Dermis blood vessel endothelial cell (primary cell): ENCODE measurements around the gene MAT2A. TPM values are rescaled to one million over a fixed set of nuclear protein-coding genes. Genes with fewer than 3 reads are reported as not detected.

ENCODE experiments used
- DNase-seq: peaks from one replicate; pipeline ENCODE4 v3.0.0; 2010
- total RNA-seq: library from RNA; depleted of rRNA; stranded (reverse); fragments of >200 nt; gene quantifications from 2 replicates; pipeline ENCODE4 v1.2.3, GENCODE V29; 2014

The MAT2A gene
- 64.3 and 89.6 TPM in 2 replicates for total RNA-seq

- peak; percentile 96 for DNase-seq
Measured at GRCh38 chr2:85538507-85539360, at the start of gene MAT2A. Gene MAT2A (plus strand): TSS chr2:85539168. CDS start chr2:85539288, 120 bp downstream.

DNA sequence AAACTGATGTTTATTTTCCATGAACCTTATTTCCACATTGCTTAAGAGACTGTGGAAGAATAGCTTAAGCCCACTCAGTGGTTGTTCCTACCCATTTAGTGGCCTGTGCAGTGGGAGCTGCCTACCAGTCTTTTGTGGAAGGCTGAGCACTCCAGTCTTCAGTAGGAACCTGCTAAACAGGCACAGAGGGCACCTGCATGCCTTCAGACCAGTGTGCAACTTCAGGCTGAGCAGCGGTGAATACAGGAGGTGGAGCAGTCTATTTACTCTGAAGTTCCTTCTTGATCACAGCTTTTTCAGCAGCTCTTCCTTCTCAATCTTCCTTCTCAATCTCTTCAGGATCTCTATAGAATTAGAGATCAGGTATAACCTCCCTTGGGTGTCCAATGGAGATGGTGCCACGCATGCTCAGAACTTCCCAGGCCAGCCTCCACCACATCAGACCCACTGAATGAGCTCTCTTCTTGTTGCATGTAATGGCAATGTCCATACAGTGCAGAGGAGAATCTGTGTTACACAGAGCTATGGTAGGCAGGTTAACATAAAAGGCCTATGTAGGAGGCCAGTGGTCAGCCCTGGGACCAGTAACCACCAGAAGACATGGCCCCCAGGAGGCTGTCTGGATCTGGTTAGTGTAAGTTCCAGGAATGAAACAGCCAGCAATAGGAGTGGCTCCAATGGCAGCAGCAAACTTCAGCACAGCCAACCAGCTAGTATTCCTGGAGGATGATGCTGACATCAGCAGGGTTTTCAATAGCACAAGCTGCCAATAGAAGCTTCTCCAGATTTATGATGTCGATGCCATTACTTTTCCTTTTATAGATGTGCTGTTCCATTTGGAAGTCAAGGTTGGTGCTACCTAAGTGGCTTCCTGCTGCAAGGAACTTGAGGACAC, 47.9 kb upstream of the MAT2A start:
- no peak for DNase-seq

DNA sequence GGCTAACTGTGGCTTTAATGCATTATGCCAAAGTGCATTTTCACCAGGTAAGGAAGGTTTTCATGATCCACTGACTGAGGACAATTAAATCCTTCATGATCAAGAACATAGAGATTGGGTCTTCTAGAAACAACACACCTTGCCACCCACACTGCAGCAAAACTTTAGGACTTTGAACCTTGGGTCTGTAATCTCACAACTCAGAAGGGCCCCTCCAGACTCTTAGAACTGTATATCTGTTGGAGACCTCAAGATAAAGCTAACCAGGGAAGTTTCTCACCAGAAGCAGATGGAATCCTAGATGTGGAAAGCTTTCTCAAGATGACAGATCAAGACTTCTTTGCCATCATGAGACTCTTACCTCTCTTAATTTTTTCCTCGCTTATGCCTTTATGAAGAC, 42.5 kb upstream of the MAT2A start:
- no peak for DNase-seq

- no peak for DNase-seq
Measured at GRCh38 chr2:85497944-85498630, 40.9 kb upstream of the MAT2A start.

- no peak for DNase-seq
Measured at GRCh38 chr2:85501248-85501647, 37.7 kb upstream of the MAT2A start.

DNA sequence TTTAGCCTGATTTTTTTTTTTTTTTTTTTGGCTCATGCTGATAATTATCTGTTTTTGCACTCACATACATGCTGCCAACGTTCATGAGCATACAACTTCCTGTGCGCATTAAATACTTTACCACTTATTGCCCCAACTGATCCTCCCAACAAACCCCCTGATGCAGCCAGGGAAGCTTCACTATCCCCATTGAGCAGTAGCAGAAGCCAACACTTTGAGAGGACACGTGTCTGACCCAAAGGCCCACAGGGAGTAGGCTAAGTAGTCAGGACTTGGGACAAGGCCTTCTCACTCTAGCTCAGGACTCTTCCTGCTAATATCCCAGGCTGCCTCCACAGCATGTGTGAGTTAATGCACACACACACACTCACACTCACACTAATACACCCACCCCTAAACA, 36.2 kb upstream of the MAT2A start:
- DNase-seq, result peak; percentile 4

DNA sequence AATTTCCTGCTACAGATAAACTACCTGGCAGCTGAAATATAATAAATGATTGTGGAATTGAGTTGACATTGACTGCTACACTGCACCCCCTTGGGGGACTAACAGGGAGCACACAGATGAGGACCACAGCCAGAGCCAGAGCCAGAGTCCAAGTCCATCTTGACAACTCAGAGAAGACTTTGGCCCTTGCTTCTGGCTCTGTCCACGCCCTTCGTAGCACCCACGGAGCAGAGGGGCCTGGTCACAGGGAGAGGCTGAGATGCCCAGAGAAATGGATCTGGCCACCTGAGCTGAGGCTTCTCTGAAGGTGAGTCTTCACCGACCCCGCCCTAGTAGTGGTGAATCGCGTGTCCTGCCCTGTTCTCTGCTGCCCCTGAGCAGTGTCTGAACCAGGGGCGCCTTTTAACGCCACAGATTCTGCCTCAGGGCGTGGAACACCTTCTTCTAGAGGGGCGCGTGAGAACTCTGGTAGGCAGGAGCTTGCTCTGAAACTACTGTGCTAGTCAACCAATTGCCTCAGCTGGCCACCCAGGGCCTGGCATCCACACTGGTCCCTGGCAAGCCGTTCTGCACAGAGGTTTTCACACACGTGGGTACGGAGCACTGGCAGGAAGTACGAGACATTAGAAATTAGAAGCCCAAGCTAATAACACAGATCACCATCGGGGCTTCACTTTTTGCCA, 35.7 kb upstream of the MAT2A start:
- DNase-seq, result no peak

GRCh38 chr2:85503851-85504777, 34.9 kb upstream of the MAT2A start:
- DNase-seq, result peak; percentile 38

DNA sequence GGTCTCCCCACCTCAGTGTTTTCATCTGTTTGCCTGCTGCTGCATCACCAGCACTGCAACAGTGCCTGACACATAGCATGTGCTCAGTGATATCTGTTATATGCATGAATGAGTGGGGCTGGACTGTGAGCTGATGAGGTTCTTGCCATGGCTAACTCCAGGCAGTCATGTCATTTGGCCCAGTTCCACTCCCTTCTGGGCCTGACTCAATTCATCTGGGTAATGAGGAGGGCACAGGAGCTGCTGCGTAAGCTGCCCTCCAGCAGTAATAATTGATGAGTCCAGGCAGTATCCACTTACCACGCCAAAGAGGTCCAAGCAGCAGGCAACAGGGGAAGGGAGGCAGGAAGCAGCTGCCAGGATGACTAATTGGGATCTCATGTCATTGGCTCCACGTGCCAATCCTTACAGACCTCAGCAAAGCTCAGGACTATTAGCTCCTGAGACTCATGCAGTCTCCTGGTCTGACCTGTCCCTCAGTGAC, 34.1 kb upstream of the MAT2A start:
- DNase-seq, result peak; percentile 98

- DNase-seq, result peak; percentile 13
Measured at GRCh38 chr2:85505551-85506238, 33.3 kb upstream of the MAT2A start.

- no peak for DNase-seq
Measured at GRCh38 chr2:85506768-85507181, 32.2 kb upstream of the MAT2A start.

DNA sequence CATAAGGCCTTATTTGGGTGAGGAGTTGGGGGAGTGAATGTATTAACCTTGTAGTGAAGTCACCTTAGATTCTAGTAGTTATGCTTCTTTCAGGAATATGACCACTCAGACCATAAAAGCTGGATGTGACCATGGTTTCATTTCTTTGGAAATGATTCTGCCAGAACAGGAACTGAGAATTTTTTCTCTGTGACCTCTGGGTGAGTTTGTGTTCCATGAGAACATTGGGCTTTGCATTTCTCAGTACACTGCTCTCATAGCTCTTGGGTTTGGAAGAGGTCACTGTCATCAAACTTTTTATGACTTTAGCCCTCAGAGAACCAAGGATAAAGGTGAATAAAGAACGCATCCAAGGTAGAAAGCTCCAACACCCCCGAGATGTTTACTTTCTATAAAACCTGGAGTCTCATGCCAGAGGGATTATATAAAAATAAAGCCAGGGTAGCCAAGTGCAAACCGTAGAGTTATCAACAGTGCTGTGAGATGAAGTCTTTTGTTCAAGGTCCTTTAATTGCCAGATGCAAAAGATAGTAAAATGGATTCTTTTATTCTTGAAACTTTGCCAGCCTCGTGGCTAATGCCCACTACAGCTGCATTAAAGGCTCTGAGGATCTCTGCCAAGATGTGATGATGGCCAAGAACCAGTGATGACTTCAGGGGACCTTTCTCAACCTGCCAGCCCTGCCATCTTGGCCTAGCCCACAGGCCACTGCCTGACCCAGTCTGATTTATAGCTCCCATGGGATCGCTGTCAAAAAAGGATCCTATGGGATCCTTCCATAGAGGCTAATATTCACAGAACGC, 27.8 kb upstream of the MAT2A start:
- peak; percentile 74 for DNase-seq

- DNase-seq, result no peak
Measured at GRCh38 chr2:85514323-85514722, 24.6 kb upstream of the MAT2A start.

GRCh38 chr2:85516653-85517389, 22.1 kb upstream of the MAT2A start:
- DNase-seq, result peak; percentile 27

- DNase-seq, result no peak
Measured at GRCh38 chr2:85522090-85522647, 16.8 kb upstream of the MAT2A start.

GRCh38 chr2:85523062-85523902, 15.7 kb upstream of the MAT2A start:
- DNase-seq, result no peak

DNA sequence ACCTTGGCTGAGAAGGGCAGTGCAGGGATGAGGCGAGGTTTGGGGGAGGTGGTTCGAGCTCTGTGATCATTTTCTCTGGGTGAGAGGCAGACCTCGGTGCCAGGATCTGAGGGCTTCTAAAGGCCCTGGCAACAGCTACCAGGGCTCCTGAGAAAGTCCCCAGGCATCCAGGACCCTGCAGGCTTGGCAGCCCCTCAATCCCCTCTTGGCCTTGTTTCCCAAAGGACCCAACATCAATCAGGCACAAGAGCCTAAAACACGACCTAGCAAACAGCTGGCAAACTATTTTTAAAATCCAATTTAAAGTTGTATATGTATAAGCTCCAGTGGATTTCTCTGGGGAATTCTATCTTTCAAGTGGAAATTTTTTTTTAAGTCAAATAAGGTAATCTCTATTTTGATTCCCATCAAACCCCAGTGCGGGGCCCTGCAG, 15.0 kb upstream of the MAT2A start:
- no peak for DNase-seq
